ENCODE results near the gene IL22RA1. TPM values are rescaled to one million over a fixed set of nuclear protein-coding genes. Genes with fewer than 3 reads are reported as not detected.

Gene IL22RA1
- total and polyA plus RNA-seq, 8 donors = 0.43 to 4.1 (median 1.8) TPM; not detected in 1

- TF ChIP-seq EP300 (IDR thresholded peaks at IDR 0.05) = no peak
- no peak for TF ChIP-seq POLR2AphosphoS5 (IDR thresholded peaks at IDR 0.05)
- no peak for TF ChIP-seq CTCF (IDR thresholded peaks at IDR 0.05)
- TF ChIP-seq POLR2A (IDR thresholded peaks at IDR 0.05) = no peak
- Histone ChIP-seq H3K9me3 (no peaks in the 10 kb centered on the region), H3K36me3 (no peaks in the 10 kb centered on the region), H3K27me3 (peaks cover 0 to 11% (median 0%) of the 10 kb centered on the region in 3 donors), H3K27ac (no peak overlapping the region), H3K4me1 (peaks cover 0 to 19% (median 7%) of the 10 kb centered on the region in 4 donors), H3K4me3 (no peak overlapping the region)
- WGBS, 5 donors = 78 to 91% (median 87%) methylated on average over 9 to 18 of the region's 18 CpGs
- intact Hi-C loops (cut with DNase I; ENCODE audit: low total_unique reads) = no loop called here
- DNase-seq = peak in 1 of 2 donors; percentile 45
Observed at GRCh38 chr1:24107462-24108138, 35.3 kb downstream of the IL22RA1 start.

GRCh38 chr1:24105368-24106160 is 37.4 kb downstream of the IL22RA1 start:
- H3K27me3 ChIP-seq = no peaks in the 10 kb centered on the region
- H3K27ac ChIP-seq = no peak overlapping the region
- no peak for DNase-seq
- no peak for TF ChIP-seq POLR2A (IDR thresholded peaks at IDR 0.05)
- no peak for TF ChIP-seq CTCF (IDR thresholded peaks at IDR 0.05)
- no peak for TF ChIP-seq EP300 (IDR thresholded peaks at IDR 0.05)
- no peak for TF ChIP-seq POLR2AphosphoS5 (IDR thresholded peaks at IDR 0.05)
- WGBS, 5 donors = 85 to 90% (median 87%) methylated on average over 18 to 19 of the region's 19 CpGs
- no peaks in the 10 kb centered on the region for H3K9me3 ChIP-seq
- H3K36me3 ChIP-seq = no peaks in the 10 kb centered on the region
- H3K4me1 ChIP-seq = peaks cover 0 to 8% (median 0%) of the 10 kb centered on the region in 4 donors
- intact Hi-C loops (cut with DNase I; ENCODE audit: low total_unique reads) = no loop called here
- H3K4me3 ChIP-seq = no peak overlapping the region

GRCh38 chr1:24104854-24105253 is 38.1 kb downstream of the IL22RA1 start:
- no peak overlapping the region for H3K4me3 ChIP-seq
- WGBS, 5 donors = 87 to 95% (median 89%) methylated on average over 2 to 7 of the region's 7 CpGs
- no peaks in the 10 kb centered on the region for H3K36me3 ChIP-seq
- TF ChIP-seq CTCF (IDR thresholded peaks at IDR 0.05) (no peak), POLR2AphosphoS5 (IDR thresholded peaks at IDR 0.05) (no peak), POLR2A (IDR thresholded peaks at IDR 0.05) (no peak), EP300 (IDR thresholded peaks at IDR 0.05) (no peak)
- intact Hi-C loops (cut with DNase I; ENCODE audit: low total_unique reads) = no loop called here
- no peaks in the 10 kb centered on the region for H3K27me3 ChIP-seq
- no peak for DNase-seq
- H3K27ac ChIP-seq = no peak overlapping the region
- peaks cover 0 to 8% (median 0%) of the 10 kb centered on the region in 4 donors for H3K4me1 ChIP-seq
- H3K9me3 ChIP-seq = no peaks in the 10 kb centered on the region

GRCh38 chr1:24103879-24104278 is 39.1 kb downstream of the IL22RA1 start:
- Histone ChIP-seq H3K9me3 (no peaks in the 10 kb centered on the region), H3K27ac (no peak overlapping the region), H3K4me3 (no peak overlapping the region), H3K4me1 (peaks cover 0 to 8% (median 0%) of the 10 kb centered on the region in 4 donors), H3K27me3 (no peaks in the 10 kb centered on the region), H3K36me3 (no peaks in the 10 kb centered on the region)
- WGBS, 5 donors = 86 to 93% (median 89%) methylated on average over 3 of the region's 3 CpGs
- intact Hi-C loops (cut with DNase I; ENCODE audit: low total_unique reads) = no loop called here
- TF ChIP-seq POLR2A (IDR thresholded peaks at IDR 0.05) (no peak), EP300 (IDR thresholded peaks at IDR 0.05) (no peak), POLR2AphosphoS5 (IDR thresholded peaks at IDR 0.05) (no peak), CTCF (IDR thresholded peaks at IDR 0.05) (no peak)
- DNase-seq = no peak
